NT2/D1 (cell line): ENCODE results near the gene AHNAK.

Experiments used
- DNase-seq: peaks from one replicate; pipeline ENCODE4 v3.0.0-alpha.2; 2011; ENCODE audit warnings: low read depth, low spot score
- H3K27me3 ChIP-seq: 2 replicates; pipeline ENCODE4 v1.6.0; 2011; ENCODE audit warnings: mild to moderate bottlenecking; ENCODE audit not compliant: insufficient read length, insufficient read depth
- H3K36me3 ChIP-seq: 2 replicates; pipeline ENCODE4 v1.6.1; 2011; ENCODE audit warnings: mild to moderate bottlenecking, low read length, mixed read lengths; ENCODE audit not compliant: insufficient read depth, insufficient read length
- H3K4me1 ChIP-seq: 2 replicates; pipeline ENCODE4 v1.5.1; 2011; ENCODE audit not compliant: insufficient read depth, insufficient read length
- H3K4me3 ChIP-seq: 2 replicates; pipeline ENCODE4 v1.5.1; 2011; ENCODE audit warnings: low read depth; ENCODE audit not compliant: insufficient read length
- H3K9ac ChIP-seq: 2 replicates; pipeline ENCODE4 v1.6.0; 2011; ENCODE audit warnings: low read depth; ENCODE audit not compliant: insufficient read length
- H3K9me3 ChIP-seq: 2 replicates; pipeline ENCODE4 v1.5.1; 2011; ENCODE audit warnings: mild to moderate bottlenecking, low read length; ENCODE audit not compliant: insufficient read depth
- SUZ12 ChIP-seq: IDR thresholded peaks from 2 replicates; pipeline ENCODE4 v1.6.1; 2011; ENCODE audit not compliant: insufficient read length, insufficient read depth; ENCODE audit errors: extremely low read depth
- YY1 ChIP-seq: IDR thresholded peaks from 2 replicates; pipeline ENCODE4 v1.6.1; 2011; ENCODE audit not compliant: insufficient read length, insufficient read depth
- ZNF274 ChIP-seq: IDR thresholded peaks from 2 replicates; pipeline ENCODE4 v1.6.1; 2011; ENCODE audit warnings: mild to moderate bottlenecking, low read depth, low read length

Gene AHNAK

GRCh38 chr11:62545437-62546243 lies 966 bp downstream of the AHNAK start:
- H3K9ac ChIP-seq, result peak overlapping the region; percentile 99
- peaks cover 42% of the 10 kb centered on the region for H3K36me3 ChIP-seq
- no peak for TF ChIP-seq YY1
- TF ChIP-seq SUZ12, result no peak
- no peak for TF ChIP-seq ZNF274
- peaks cover 31% of the 10 kb centered on the region for H3K4me1 ChIP-seq
- H3K27me3 ChIP-seq, result no peaks in the 10 kb centered on the region
- H3K9me3 ChIP-seq, result no peaks in the 10 kb centered on the region
- H3K4me3 ChIP-seq, result peak overlapping the region; percentile 97
- peak; percentile 85 for DNase-seq

GRCh38 chr11:62544581-62545436 lies 1.8 kb downstream of the AHNAK start:
- no peak for DNase-seq
- peak overlapping the region; percentile 97 for H3K4me3 ChIP-seq
- H3K9ac ChIP-seq, result peak overlapping the region; percentile 99
- TF ChIP-seq ZNF274, result no peak
- TF ChIP-seq SUZ12, result no peak
- no peak for TF ChIP-seq YY1
- H3K9me3 ChIP-seq, result no peaks in the 10 kb centered on the region
- peaks cover 48% of the 10 kb centered on the region for H3K36me3 ChIP-seq
- H3K27me3 ChIP-seq, result no peaks in the 10 kb centered on the region
- peaks cover 37% of the 10 kb centered on the region for H3K4me1 ChIP-seq

- Histone ChIP-seq H3K27me3 (no peaks in the 10 kb centered on the region), H3K9ac (peak overlapping the region; percentile 99), H3K4me3 (peak overlapping the region; percentile 97), H3K4me1 (peaks cover 40% of the 10 kb centered on the region), H3K36me3 (peaks cover 55% of the 10 kb centered on the region), H3K9me3 (no peaks in the 10 kb centered on the region)
- TF ChIP-seq ZNF274 (no peak), SUZ12 (no peak), YY1 (no peak)
- DNase-seq, result no peak
Observed at GRCh38 chr11:62543680-62544444, 2.7 kb downstream of the AHNAK start.

GRCh38 chr11:62542750-62543567 lies 3.6 kb downstream of the AHNAK start:
- H3K9ac ChIP-seq, result peak overlapping the region; percentile 79
- H3K4me3 ChIP-seq, result peak overlapping the region; percentile 34
- no peaks in the 10 kb centered on the region for H3K9me3 ChIP-seq
- no peak for DNase-seq
- H3K4me1 ChIP-seq, result peaks cover 39% of the 10 kb centered on the region
- no peaks in the 10 kb centered on the region for H3K27me3 ChIP-seq
- H3K36me3 ChIP-seq, result peaks cover 64% of the 10 kb centered on the region
- TF ChIP-seq ZNF274 (no peak), SUZ12 (no peak), YY1 (no peak)

GRCh38 chr11:62542111-62542745 lies 4.4 kb downstream of the AHNAK start:
- no peaks in the 10 kb centered on the region for H3K9me3 ChIP-seq
- no peaks in the 10 kb centered on the region for H3K27me3 ChIP-seq
- H3K4me1 ChIP-seq, result peaks cover 34% of the 10 kb centered on the region
- H3K9ac ChIP-seq, result peak overlapping the region; percentile 79
- H3K36me3 ChIP-seq, result peaks cover 68% of the 10 kb centered on the region
- TF ChIP-seq ZNF274 (no peak), SUZ12 (no peak), YY1 (no peak)
- peak overlapping the region; percentile 15 for H3K4me3 ChIP-seq
- no peak for DNase-seq
